ENCODE data around the gene NME7.

DNA sequence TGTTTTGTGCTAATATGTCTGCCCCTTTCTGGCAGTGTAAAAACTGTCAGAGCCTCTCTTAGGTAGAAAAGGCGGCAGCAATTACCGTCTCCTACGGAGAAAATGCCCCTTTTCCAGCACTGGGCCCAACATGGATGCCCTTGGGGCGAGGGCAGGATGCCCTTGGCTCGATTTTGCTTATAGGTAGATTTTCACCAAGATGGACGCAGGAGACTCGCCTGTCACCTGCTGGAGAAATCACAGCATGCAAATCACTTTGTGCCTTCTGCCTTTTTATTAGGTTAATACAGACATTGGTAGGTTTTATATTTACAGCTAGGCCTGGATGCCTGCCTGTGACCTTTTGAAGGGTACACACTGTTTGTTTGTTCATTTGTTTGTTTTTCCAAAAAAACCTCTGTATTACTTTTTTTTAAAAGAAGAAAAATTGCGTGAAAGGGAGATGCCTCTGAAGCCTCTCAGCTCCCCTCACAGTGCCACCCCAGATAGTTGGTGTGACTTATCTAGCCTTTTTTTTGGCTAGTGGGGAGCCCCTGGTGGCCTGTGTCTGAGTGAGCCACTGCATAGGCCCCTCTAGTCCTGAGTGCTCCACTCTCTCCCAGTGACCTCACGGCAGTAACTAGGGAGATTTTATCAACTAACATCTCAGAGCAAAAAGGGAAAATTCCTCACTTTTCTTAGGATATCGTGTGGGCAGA lies 258.6 kb downstream of the NME7 start:
- no peak for TF ChIP-seq EZH2 (IDR thresholded peaks at IDR 0.05)
- TF ChIP-seq POLR2AphosphoS5 (IDR thresholded peaks at IDR 0.05; ENCODE audit: borderline replicate concordance, low read depth, low read length) = no peak
